Mammary epithelial cell (primary cell): ENCODE data around the gene DMBX1.

Experiments
- EZH2 ChIP-seq: IDR thresholded peaks from 2 replicates; pipeline ENCODE4 v1.6.1; 2012; ENCODE audit warnings: low read length, inconsistent platforms, borderline replicate concordance
- TF ChIP-seq, protein P1 (sequence below), 2 donors: IDR thresholded peaks in 1 of 2; conservative IDR thresholded peaks in 1 of 2; 2 replicates each; pipeline ENCODE4 v1.5.1; 2011 to 2012; ENCODE audit warnings: inconsistent platforms in 2 of 2, low read length in 2 of 2, mild to moderate bottlenecking in 2 of 2, control low read depth in 1 of 2, low read depth in 1 of 2; ENCODE audit not compliant: insufficient read depth in 1 of 2; ENCODE audit errors: extremely low read depth in 1 of 2

DNA sequence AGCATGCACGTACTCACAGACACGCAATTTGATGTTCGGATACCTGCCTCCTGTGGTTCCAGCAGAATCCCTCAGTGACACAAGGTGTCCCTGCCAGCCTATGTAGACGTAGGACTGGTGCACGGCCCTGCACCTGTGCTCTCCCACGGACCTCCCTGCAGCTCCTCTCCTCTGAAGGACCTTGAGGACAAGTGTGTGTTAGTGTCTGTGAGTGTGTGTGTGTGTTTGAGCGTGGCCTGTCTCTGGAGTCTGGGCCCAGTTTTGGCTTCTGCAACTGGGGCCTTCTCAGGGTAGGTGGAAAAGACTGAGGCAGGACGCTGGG is 22.5 kb upstream of the DMBX1 start:
- TF ChIP-seq, protein P1, sequence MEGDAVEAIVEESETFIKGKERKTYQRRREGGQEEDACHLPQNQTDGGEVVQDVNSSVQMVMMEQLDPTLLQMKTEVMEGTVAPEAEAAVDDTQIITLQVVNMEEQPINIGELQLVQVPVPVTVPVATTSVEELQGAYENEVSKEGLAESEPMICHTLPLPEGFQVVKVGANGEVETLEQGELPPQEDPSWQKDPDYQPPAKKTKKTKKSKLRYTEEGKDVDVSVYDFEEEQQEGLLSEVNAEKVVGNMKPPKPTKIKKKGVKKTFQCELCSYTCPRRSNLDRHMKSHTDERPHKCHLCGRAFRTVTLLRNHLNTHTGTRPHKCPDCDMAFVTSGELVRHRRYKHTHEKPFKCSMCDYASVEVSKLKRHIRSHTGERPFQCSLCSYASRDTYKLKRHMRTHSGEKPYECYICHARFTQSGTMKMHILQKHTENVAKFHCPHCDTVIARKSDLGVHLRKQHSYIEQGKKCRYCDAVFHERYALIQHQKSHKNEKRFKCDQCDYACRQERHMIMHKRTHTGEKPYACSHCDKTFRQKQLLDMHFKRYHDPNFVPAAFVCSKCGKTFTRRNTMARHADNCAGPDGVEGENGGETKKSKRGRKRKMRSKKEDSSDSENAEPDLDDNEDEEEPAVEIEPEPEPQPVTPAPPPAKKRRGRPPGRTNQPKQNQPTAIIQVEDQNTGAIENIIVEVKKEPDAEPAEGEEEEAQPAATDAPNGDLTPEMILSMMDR (conservative IDR thresholded peaks at IDR 0.05 in 1 of 2, IDR thresholded peaks at IDR 0.05 in 1 of 2; ENCODE audit: extremely low read depth in 1 of 2, insufficient read depth in 1 of 2, low read depth in 1 of 2, low read length in 2 of 2), result no peak
- TF ChIP-seq EZH2, result no peak
